ENCODE measurements around the gene AFM.
"Not testable (repeated sequence)": the region's sequence is repeated elsewhere in the genome, so short reads cannot be mapped to it uniquely, and the experiment has no call there.

Gene AFM

DNA sequence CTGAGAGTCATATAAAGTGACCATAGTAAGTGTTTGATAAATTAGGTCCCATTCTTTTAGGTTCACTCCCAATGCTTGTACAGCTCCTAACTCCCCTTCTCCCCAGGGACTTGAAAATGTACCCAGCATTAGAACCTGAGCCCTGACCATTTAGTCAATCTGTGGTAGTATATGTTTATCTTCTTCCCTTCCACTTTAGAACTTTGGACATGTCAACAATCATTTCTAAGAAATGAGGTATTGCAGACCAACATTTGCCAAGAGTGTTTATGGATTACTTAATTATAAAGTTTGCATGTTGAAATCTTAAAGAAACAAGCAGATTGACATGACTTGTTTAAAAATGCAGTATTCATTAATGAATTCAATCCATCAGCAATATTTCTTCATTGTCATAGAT, 26.0 kb downstream of the AFM start:
- FAIRE-seq = no peak

GRCh38 chr4:73508651-73509050, 27.1 kb downstream of the AFM start:
- FAIRE-seq = no peak

- FAIRE-seq = no peak
Observed at GRCh38 chr4:73518340-73518739, 36.8 kb downstream of the AFM start.

DNA sequence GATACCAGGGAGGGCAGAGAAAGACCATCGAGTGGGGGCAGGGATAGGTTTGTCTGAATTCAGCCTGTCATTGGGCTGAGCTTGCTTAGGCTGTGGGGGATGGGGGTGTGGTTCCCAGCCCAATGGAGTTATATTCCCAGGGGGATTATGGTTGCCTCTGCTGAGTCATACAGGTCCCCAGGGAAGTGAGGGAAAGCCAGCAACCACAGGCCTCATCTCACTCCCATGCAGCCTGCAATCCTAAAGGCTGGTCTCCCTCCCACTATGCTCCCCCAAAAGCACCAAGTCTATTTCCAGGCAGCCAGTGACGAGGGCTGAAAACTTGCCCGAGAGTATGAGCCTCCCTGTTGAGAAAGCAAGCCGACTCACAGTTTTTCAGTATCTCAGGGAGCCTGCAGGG, 39.3 kb downstream of the AFM start:
- FAIRE-seq = no peak

DNA sequence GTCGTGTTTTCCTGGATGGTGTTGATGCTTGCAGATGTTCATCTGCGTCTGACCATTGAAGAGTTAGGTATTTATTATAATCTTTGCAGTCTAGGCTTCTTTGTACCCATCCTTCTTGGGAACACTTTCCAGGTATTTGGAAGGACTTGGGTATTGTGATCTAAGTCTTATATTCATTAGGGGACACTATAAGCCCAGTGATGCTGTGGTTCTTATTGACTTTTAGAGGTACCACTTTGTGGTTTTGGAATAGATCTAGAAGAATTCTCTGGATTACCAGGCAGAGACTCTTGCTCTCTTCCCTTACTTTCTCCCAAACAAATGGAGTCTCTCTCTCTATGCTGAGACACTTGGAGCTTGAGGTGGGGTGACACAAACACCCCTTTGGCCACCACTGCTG, 41.6 kb downstream of the AFM start:
- FAIRE-seq = no peak

GRCh38 chr4:73525611-73526010, 44.1 kb downstream of the AFM start:
- no peak for FAIRE-seq

GRCh38 chr4:73527196-73527595, 45.7 kb downstream of the AFM start:
- FAIRE-seq = no peak

DNA sequence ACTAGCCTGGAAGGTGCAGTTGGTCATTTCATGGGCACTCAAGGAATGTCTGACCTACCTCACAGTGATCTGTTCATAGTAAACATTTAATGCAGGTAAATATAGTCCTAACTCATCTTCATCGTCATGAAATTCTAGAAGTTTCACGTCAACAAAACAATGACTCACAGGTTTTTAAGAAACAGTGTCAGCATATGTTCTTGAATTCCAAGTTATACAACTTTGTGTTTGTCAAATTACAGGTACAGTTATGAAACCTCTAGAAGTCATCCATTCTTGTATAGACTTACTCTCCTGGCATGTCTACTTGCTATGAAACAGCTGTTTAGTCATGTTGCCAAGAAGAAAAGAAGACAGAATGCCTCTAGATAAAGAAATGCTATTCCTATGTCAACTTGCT, 46.6 kb downstream of the AFM start:
- no peak for FAIRE-seq

DNA sequence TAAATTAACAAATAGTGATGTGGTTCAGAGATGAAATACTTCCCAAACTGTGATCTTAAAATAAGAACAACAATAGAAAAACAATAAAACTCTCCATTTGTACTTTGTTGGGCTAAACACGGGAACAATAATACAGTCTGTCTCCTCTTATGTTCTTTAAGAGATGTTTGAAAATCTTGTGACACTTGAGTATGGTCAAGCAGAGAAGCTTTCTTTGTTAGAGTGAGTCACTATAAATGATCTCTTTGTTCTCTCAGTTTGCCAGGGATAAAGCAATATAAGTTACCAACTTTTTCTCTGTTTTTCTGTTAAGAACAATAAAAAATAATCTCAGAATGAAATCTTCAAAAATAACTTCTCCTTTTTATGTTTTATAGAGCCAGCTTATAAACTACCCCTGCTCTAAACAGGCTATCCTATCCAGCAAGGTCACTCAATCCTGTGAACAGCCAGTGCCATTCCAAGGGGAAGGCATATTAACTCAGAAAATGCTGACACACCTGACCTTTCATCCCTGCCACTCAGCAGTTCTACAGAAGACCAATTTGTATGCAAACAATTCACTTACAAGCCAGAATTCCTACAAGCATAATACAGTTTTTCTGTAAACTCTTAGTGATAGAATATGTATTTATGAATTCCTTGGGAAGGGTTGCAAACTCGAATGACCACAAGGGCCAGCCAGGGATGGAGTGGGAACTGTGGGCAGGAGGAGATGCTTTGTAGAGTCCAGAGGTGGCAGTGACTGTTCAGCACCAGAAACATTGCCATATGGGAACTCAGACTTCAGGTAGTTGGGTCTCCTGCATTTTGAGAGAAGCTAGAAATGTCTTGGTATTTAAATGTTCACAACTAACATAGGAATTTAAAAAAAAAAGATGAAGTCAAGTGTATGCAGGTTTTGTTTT, 52.2 kb downstream of the AFM start:
- FAIRE-seq = no peak

- FAIRE-seq = no peak
Observed at GRCh38 chr4:73538162-73538561, 56.6 kb downstream of the AFM start.

GRCh38 chr4:73539386-73539785, 57.8 kb downstream of the AFM start:
- no peak for FAIRE-seq

DNA sequence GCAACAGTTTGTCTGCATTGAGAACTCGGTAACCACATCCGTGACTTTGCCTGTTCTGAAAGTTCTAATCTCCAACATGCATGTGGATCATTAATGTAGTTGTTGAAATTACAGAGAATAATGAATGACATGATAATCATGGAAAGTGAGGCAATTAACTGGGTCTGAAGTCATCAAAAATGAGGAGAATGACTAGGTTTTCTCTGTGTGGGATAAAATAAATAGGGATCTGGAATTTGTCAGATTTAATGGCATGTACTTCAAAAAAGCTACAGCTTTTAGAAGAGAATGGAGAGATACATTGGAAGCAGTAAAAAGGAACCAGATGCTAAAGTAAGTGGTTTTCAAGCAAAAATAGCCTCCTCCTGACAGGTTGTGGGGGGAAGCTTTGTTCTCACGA, 59.3 kb downstream of the AFM start:
- no peak for FAIRE-seq

DNA sequence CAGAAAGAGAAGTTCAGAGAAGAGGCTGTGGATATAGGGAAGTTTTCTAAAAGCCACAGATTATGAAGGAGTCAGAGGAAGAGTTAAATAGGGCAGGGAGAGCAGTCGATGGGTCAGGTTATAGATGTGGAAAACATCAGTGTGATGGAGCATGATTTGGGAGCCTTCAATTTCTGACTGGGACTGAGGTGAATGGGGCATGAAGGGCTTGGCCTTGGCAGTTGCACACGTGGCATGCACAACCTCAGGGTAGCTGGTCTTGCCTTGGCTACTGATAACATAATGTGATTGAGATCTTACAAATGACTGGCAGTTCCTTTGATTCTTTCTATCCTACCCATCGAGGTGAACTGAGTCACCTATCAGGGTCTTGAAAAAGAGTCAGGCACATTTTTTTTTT, 59.7 kb downstream of the AFM start:
- FAIRE-seq = no peak

DNA sequence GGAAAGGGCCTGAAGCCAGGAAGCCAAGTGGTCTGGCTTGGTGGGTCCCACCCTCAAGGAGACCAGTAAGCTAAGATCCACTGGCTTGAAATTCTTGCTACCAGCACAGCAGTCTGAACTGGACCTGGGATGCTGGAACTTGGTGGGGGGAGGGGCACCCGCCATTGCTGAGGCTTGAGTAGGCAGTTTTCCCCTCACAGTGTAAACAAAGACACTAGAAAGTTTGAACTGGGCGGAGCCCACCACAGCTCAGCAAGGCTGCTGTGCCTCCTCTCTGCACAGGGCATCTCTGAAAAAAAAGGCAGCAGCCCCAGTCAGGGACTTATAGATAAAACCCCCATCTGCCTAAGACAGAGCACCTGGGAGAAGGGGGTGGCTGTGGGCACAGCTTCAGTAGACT, 63.1 kb downstream of the AFM start:
- FAIRE-seq = no peak

- not testable (repeated sequence) for FAIRE-seq
Observed at GRCh38 chr4:73550865-73551264, 69.3 kb downstream of the AFM start.

Measured in islet of Langerhans (tissue), 1 donor.